Smooth muscle cell (in vitro differentiated cells): Measurements from ENCODE around the gene OR10H4. TPM values are rescaled to one million over a fixed set of nuclear protein-coding genes. Genes with fewer than 3 reads are reported as not detected.

Source experiments
- DNase-seq: peaks from one replicate; lab custom pipeline; 2025; ENCODE audit not compliant: unreplicated experiment; lab: John Stamatoyannopoulos, UW
- H2AFZ ChIP-seq: fragments of 200-600 bp; sonication (generic); 2 replicates; pipeline ENCODE4 v1.6.0; 2016; ENCODE audit warnings: antibody characterized with exemption, low read depth, mild to moderate bottlenecking
- H3F3A ChIP-seq: fragments of 200-600 bp; sonication (generic); 2 replicates; pipeline ENCODE4 v1.6.0; 2017; ENCODE audit warnings: antibody characterized with exemption, low read depth
- H3K27ac ChIP-seq: fragments of 200-600 bp; sonication (generic); 2 replicates; pipeline ENCODE4 v1.5.1; 2016; ENCODE audit warnings: low read depth, mild to moderate bottlenecking
- H3K27me3 ChIP-seq: fragments of 200-600 bp; sonication (generic); 2 replicates; pipeline ENCODE4 v1.6.1; 2016; ENCODE audit warnings: low read depth, mild to moderate bottlenecking
- H3K36me3 ChIP-seq: fragments of 200-600 bp; sonication (generic); 2 replicates; pipeline ENCODE4 v1.5.1; 2016; ENCODE audit warnings: low read depth
- H3K4me1 ChIP-seq: fragments of 200-600 bp; sonication (generic); 2 replicates; pipeline ENCODE4 v1.5.1; 2016; ENCODE audit warnings: low read depth
- H3K4me2 ChIP-seq: fragments of 200-600 bp; sonication (generic); 2 replicates; pipeline ENCODE4 v1.6.0; 2016; ENCODE audit warnings: mild to moderate bottlenecking
- H3K4me3 ChIP-seq: fragments of 200-600 bp; sonication (generic); 2 replicates; pipeline ENCODE4 v1.5.1; 2016; ENCODE audit warnings: mild to moderate bottlenecking
- H3K79me2 ChIP-seq: fragments of 200-600 bp; sonication (generic); 2 replicates; pipeline ENCODE4 v1.6.0; 2016; ENCODE audit warnings: low read depth, mild to moderate bottlenecking
- H3K9ac ChIP-seq: fragments of 200-600 bp; sonication (generic); 2 replicates; pipeline ENCODE4 v1.6.0; 2016; ENCODE audit warnings: low read depth
- H3K9me3 ChIP-seq: fragments of 200-600 bp; sonication (generic); replicated peaks from 2 replicates; pipeline ENCODE4 v1.5.1; 2016; ENCODE audit warnings: low read depth
- H4K20me1 ChIP-seq: fragments of 200-600 bp; sonication (generic); 2 replicates; pipeline ENCODE4 v1.6.0; 2016; ENCODE audit warnings: low read depth
- CTCF ChIP-seq: fragments of 200-600 bp; sonication (generic); IDR thresholded peaks from 2 replicates; pipeline ENCODE4 v1.5.1; 2017; ENCODE audit warnings: borderline replicate concordance, mild to moderate bottlenecking, antibody characterized with exemption; ENCODE audit not compliant: insufficient read depth, poor library complexity, severe bottlenecking
- WGBS: methylation state at CpG from one replicate; pipeline ENCODE4 v1.1.7; 2016; ENCODE audit warnings: low lambda C conversion rate; 5-methylcytosine and 5-hydroxymethylcytosine counted together
- polyA plus RNA-seq: library from polyadenylated mRNA; unstranded; fragments of >200 nt; fragmentation: Nextera tagmentation; extraction: Ambion mirVana; gene quantifications from 2 replicates; pipeline ENCODE4 v1.2.1, GENCODE V29; 2016
- total RNA-seq: library from RNA; depleted of rRNA; stranded (reverse); fragments of >200 nt; gene quantifications from 2 replicates; pipeline ENCODE4 v1.2.3, GENCODE V29; 2014

Gene OR10H4
- total and polyA plus RNA-seq, 2 experiments from 2014 or later = not detected

- peaks cover 4% of the 10 kb centered on the region for H3K9me3 ChIP-seq
- 67% methylated on average over 10 of the region's 10 CpGs for WGBS
- no peak within 1 kb of the TSS for H3K4me2 ChIP-seq
- no peak within 1 kb of the TSS for H2AFZ ChIP-seq
- H3F3A ChIP-seq = no peaks in the 10 kb centered on the region
- no peaks in the 10 kb centered on the region for H3K4me1 ChIP-seq
- no peaks in the 10 kb centered on the region for H3K36me3 ChIP-seq
- TF ChIP-seq CTCF = no peak
- H3K79me2 ChIP-seq = no peaks in the 10 kb centered on the region
- no peak for DNase-seq
- no peak within 1 kb of the TSS for H3K4me3 ChIP-seq
- no peaks in the 10 kb centered on the region for H4K20me1 ChIP-seq
- no peak within 1 kb of the TSS for H3K9ac ChIP-seq
- H3K27me3 ChIP-seq = no peaks in the 10 kb centered on the region
- no peak within 1 kb of the TSS for H3K27ac ChIP-seq
Observed at GRCh38 chr19:15934332-15935078, 14.3 kb upstream of the OR10H4 start, which contains the start of gene CYP4F11. CYP4F11 (minus strand) TSS chr19:15934529; CDS start chr19:15934408, 121 bp downstream.

GRCh38 chr19:15935167-15935702 lies 13.6 kb upstream of the OR10H4 start:
- Histone ChIP-seq H3K9me3 (peaks cover 4% of the 10 kb centered on the region), H3K4me1 (no peaks in the 10 kb centered on the region), H3K4me3 (no peak overlapping the region), H3K4me2 (no peak overlapping the region), H2AFZ (no peak overlapping the region), H4K20me1 (no peaks in the 10 kb centered on the region), H3K79me2 (no peaks in the 10 kb centered on the region), H3K9ac (no peak overlapping the region), H3K27me3 (no peaks in the 10 kb centered on the region), H3F3A (no peaks in the 10 kb centered on the region), H3K27ac (no peak overlapping the region), H3K36me3 (no peaks in the 10 kb centered on the region)
- TF ChIP-seq CTCF = no peak
- DNase-seq = no peak
- WGBS = 69% methylated on average over 3 of the region's 3 CpGs

GRCh38 chr19:15936173-15936572 lies 12.6 kb upstream of the OR10H4 start:
- no peaks in the 10 kb centered on the region for H3K79me2 ChIP-seq
- no peaks in the 10 kb centered on the region for H3F3A ChIP-seq
- whole genome bisulfite sequencing = 74% methylated on average over 3 of the region's 3 CpGs
- no peak overlapping the region for H3K9ac ChIP-seq
- H3K27ac ChIP-seq = no peak overlapping the region
- no peaks in the 10 kb centered on the region for H3K27me3 ChIP-seq
- H3K9me3 ChIP-seq = no peaks in the 10 kb centered on the region
- H3K4me2 ChIP-seq = no peak overlapping the region
- H2AFZ ChIP-seq = no peak overlapping the region
- no peaks in the 10 kb centered on the region for H3K4me1 ChIP-seq
- DNase-seq = no peak
- no peak overlapping the region for H3K4me3 ChIP-seq
- H4K20me1 ChIP-seq = no peaks in the 10 kb centered on the region
- TF ChIP-seq CTCF = no peak
- H3K36me3 ChIP-seq = no peaks in the 10 kb centered on the region
